Progenitor cell of endocrine pancreas (in vitro differentiated cells): ENCODE measurements around the gene MDH2. TPM values are rescaled to one million over a fixed set of nuclear protein-coding genes. Genes with fewer than 3 reads are reported as not detected.
"Not testable (repeated sequence)": the region's sequence is repeated elsewhere in the genome, so short reads cannot be mapped to it uniquely, and the experiment has no call there.

ENCODE experiments used
- DNase-seq: peaks from one replicate; pipeline ENCODE4 v3.0.0; 2021; ENCODE audit warnings: low spot score; ENCODE audit not compliant: unreplicated experiment
- H3K27ac Mint-ChIP-seq: 2 replicates; pipeline ENCODE4 v1.8.0; 2021; ENCODE audit warnings: mild to moderate bottlenecking, moderate library complexity, mixed read lengths
- H3K27me3 Mint-ChIP-seq: 2 replicates; pipeline ENCODE4 v1.8.0; 2021; ENCODE audit warnings: mixed read lengths
- H3K36me3 Mint-ChIP-seq: 2 replicates; pipeline ENCODE4 v1.8.0; 2022; ENCODE audit warnings: mixed read lengths; ENCODE audit not compliant: insufficient read depth
- H3K4me1 Mint-ChIP-seq: 2 replicates; pipeline ENCODE4 v1.8.0; 2021; ENCODE audit warnings: low read depth, mixed read lengths
- H3K4me3 Mint-ChIP-seq: 2 replicates; pipeline ENCODE4 v1.8.0; 2021; ENCODE audit warnings: low read depth, mild to moderate bottlenecking, moderate library complexity, mixed read lengths
- H3K9me3 Mint-ChIP-seq: 2 replicates; pipeline ENCODE4 v1.8.0; 2021; ENCODE audit warnings: low read depth, mixed read lengths
- total RNA-seq: library from RNA; stranded (reverse); gene quantifications from 2 replicates; pipeline ENCODE4 v1.2.1, GENCODE V29; 2021
- TF ChIP-seq, protein P1 (sequence below): fragments of 200-600 bp; sonication (generic); IDR thresholded peaks from one replicate; pipeline ENCODE4 v1.5.0; 2021; ENCODE audit warnings: antibody characterized with exemption, mild to moderate bottlenecking; ENCODE audit not compliant: unreplicated experiment

The MDH2 gene
- total RNA-seq, 1 donor from 2014 or later = 119 TPM

DNA sequence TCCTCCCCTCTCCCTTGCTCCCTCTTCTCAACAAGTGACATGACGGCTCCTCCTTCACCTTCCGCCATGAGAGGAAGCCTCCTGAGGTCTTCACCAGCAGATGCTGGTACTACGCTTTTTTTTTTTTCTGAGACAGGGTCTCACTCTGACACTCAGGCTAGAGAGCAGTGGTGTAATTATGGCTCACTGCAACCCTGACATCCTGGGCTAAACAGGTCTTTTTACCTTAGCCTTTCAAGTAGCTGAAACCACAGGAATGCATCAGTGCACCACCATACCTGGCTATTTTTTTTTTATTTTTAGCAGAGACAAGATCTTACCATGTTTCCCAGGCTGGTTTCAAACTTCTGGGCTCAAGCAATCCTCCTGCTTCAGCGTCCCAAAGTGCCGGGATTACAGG, 43.6 kb downstream of the MDH2 start:
- TF ChIP-seq, protein P1, sequence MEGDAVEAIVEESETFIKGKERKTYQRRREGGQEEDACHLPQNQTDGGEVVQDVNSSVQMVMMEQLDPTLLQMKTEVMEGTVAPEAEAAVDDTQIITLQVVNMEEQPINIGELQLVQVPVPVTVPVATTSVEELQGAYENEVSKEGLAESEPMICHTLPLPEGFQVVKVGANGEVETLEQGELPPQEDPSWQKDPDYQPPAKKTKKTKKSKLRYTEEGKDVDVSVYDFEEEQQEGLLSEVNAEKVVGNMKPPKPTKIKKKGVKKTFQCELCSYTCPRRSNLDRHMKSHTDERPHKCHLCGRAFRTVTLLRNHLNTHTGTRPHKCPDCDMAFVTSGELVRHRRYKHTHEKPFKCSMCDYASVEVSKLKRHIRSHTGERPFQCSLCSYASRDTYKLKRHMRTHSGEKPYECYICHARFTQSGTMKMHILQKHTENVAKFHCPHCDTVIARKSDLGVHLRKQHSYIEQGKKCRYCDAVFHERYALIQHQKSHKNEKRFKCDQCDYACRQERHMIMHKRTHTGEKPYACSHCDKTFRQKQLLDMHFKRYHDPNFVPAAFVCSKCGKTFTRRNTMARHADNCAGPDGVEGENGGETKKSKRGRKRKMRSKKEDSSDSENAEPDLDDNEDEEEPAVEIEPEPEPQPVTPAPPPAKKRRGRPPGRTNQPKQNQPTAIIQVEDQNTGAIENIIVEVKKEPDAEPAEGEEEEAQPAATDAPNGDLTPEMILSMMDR = no peak
- H3K4me3 Mint-ChIP-seq = no peak overlapping the region
- H3K27ac Mint-ChIP-seq = peak overlapping the region; percentile 31
- peaks cover 9% of the 10 kb centered on the region for H3K4me1 Mint-ChIP-seq
- no peaks in the 10 kb centered on the region for H3K27me3 Mint-ChIP-seq
- H3K9me3 Mint-ChIP-seq = no peaks in the 10 kb centered on the region
- no peaks in the 10 kb centered on the region for H3K36me3 Mint-ChIP-seq
- no peak for DNase-seq

DNA sequence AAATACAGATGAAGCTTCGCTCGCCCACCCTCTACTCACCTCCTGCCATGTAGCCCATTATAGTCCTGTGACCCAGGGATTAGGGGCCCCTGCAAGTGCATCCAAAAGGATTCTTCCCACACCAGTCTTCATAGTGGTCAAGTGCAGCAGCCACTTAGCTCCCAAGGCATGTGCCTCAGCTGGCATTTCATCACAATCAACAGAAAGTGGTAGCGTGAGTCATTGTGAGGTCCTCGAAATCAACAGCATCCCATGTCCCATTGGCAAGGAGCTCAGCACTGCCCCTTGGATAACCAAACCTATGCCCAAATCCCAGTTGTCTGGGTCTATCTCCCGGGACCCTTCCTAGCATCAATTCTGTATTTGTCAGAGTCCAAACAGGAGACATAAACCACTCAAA, 45.6 kb downstream of the MDH2 start:
- H3K27ac Mint-ChIP-seq, DNase-seq, H3K4me1 Mint-ChIP-seq, H3K9me3 Mint-ChIP-seq, H3K27me3 Mint-ChIP-seq, H3K36me3 Mint-ChIP-seq, H3K4me3 Mint-ChIP-seq: not testable (repeated sequence)

- not testable (repeated sequence) for H3K27me3 Mint-ChIP-seq, DNase-seq, H3K4me3 Mint-ChIP-seq, H3K9me3 Mint-ChIP-seq, H3K36me3 Mint-ChIP-seq, H3K27ac Mint-ChIP-seq
- H3K4me1 Mint-ChIP-seq = peaks cover 14% of the 10 kb centered on the region
Measured at GRCh38 chr7:76094326-76094725, 46.4 kb downstream of the MDH2 start.

- TF ChIP-seq, protein P1 = no peak
- Mint-ChIP-seq H3K27ac (no peak overlapping the region), H3K27me3 (no peaks in the 10 kb centered on the region), H3K36me3 (no peaks in the 10 kb centered on the region), H3K9me3 (no peaks in the 10 kb centered on the region), H3K4me1 (peaks cover 7% of the 10 kb centered on the region), H3K4me3 (no peak overlapping the region)
- no peak for DNase-seq
Measured at GRCh38 chr7:76095908-76096307, 48.0 kb downstream of the MDH2 start.

- not testable (repeated sequence) for H3K27ac Mint-ChIP-seq, H3K36me3 Mint-ChIP-seq, H3K9me3 Mint-ChIP-seq, H3K4me1 Mint-ChIP-seq, H3K27me3 Mint-ChIP-seq, H3K4me3 Mint-ChIP-seq, DNase-seq
Measured at GRCh38 chr7:76101693-76102437, 54.0 kb downstream of the MDH2 start.

- H3K4me3 Mint-ChIP-seq, H3K27ac Mint-ChIP-seq, H3K9me3 Mint-ChIP-seq, H3K4me1 Mint-ChIP-seq, DNase-seq, H3K27me3 Mint-ChIP-seq, H3K36me3 Mint-ChIP-seq: not testable (repeated sequence)
Measured at GRCh38 chr7:76103788-76104187, 55.9 kb downstream of the MDH2 start.

DNA sequence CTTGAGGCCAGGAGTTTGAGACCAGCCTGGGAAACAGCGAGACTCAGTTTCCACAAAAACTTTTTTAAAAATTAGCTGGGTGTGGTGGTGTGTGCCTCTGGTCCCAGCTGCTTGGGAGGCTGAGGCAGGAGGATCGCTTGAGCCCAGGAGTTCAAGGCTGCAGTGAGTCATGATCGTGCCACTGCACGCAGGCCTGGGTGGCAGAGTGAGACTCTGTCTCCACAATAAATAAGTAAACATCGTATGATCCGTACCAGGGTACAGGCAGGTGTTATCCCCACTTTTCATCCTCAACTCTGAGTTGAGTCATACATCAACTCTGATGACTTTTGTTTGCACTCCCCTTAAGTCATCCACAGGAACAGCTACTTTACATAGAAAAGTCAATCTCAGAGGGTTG, 58.2 kb downstream of the MDH2 start:
- H3K9me3 Mint-ChIP-seq, H3K4me1 Mint-ChIP-seq, H3K4me3 Mint-ChIP-seq, DNase-seq, H3K27me3 Mint-ChIP-seq, H3K27ac Mint-ChIP-seq, H3K36me3 Mint-ChIP-seq: not testable (repeated sequence)

DNA sequence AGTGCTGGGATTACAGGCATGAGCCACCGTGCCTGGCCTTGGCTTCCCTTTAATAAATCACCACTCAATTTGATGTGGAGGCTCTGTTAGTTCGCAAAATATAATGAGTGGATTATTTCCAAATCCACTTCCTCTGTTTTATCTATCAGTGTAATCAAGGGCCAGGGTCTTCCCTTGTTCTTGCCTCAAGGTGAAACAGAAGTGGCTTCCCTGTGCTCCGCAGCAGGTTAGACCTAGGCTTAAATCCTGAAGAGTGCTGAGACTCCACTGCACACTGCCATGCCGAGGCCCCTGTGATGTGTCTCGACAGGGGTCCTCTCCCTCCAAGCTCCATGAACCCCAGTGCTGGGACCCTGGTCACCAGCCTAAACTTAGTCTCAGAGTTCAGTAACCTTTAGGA, 59.0 kb downstream of the MDH2 start:
- Mint-ChIP-seq H3K27ac (no peak overlapping the region), H3K4me1 (peaks cover 1% of the 10 kb centered on the region), H3K27me3 (no peaks in the 10 kb centered on the region), H3K4me3 (no peak overlapping the region), H3K36me3 (no peaks in the 10 kb centered on the region), H3K9me3 (no peaks in the 10 kb centered on the region)
- DNase-seq = no peak
- TF ChIP-seq, protein P1 = no peak
